Hematopoietic multipotent progenitor cell treated with erythropoietin and hydrocortisone succinate and interleukin-3 and kit ligand, for 17 days (in vitro differentiated cells): ENCODE data around the gene KCNG4.

Source experiments
- DNase-seq: peaks from one replicate; pipeline ENCODE4 v3.0.0-alpha.2; 2015; ENCODE audit warnings: low spot score

The KCNG4 gene

GRCh38 chr16:84239909-84240308 is at the start of gene KCNG4:
TSS of gene KCNG4 (minus strand) at chr16:84240012. CDS start at chr16:84237485, 2,527 bp downstream.
- no peak for DNase-seq

GRCh38 chr16:84288902-84289301 is 49.1 kb upstream of the KCNG4 start:
- DNase-seq: no peak

- DNase-seq: no peak
Measured at GRCh38 chr16:84286578-84287240, 46.9 kb upstream of the KCNG4 start.

GRCh38 chr16:84284154-84284722 is 44.4 kb upstream of the KCNG4 start:
- DNase-seq: no peak

- no peak for DNase-seq
Measured at GRCh38 chr16:84283314-84284153, 43.7 kb upstream of the KCNG4 start.

- DNase-seq: no peak
Measured at GRCh38 chr16:84282533-84282932, 42.7 kb upstream of the KCNG4 start.

GRCh38 chr16:84281074-84281473 is 41.3 kb upstream of the KCNG4 start:
- DNase-seq: no peak

- no peak for DNase-seq
Measured at GRCh38 chr16:84279881-84280280, 40.1 kb upstream of the KCNG4 start.

GRCh38 chr16:84278968-84279367 is 39.2 kb upstream of the KCNG4 start:
- DNase-seq: no peak

GRCh38 chr16:84278333-84278732 is 38.5 kb upstream of the KCNG4 start:
- no peak for DNase-seq

- peak; percentile 54 for DNase-seq
Measured at GRCh38 chr16:84277244-84277823, 37.5 kb upstream of the KCNG4 start.

- DNase-seq: no peak
Measured at GRCh38 chr16:84275585-84276151, 35.9 kb upstream of the KCNG4 start.

- no peak for DNase-seq
Measured at GRCh38 chr16:84274515-84274914, 34.7 kb upstream of the KCNG4 start.

- no peak for DNase-seq
Measured at GRCh38 chr16:84272740-84273320, 33.0 kb upstream of the KCNG4 start.

GRCh38 chr16:84271866-84272265 is 32.1 kb upstream of the KCNG4 start:
- DNase-seq: no peak

GRCh38 chr16:84271037-84271436 is 31.2 kb upstream of the KCNG4 start:
- no peak for DNase-seq

- DNase-seq: no peak
Measured at GRCh38 chr16:84270531-84270930, 30.7 kb upstream of the KCNG4 start.

GRCh38 chr16:84270071-84270470 is 30.3 kb upstream of the KCNG4 start:
- DNase-seq: no peak

- no peak for DNase-seq
Measured at GRCh38 chr16:84268291-84269040, 28.7 kb upstream of the KCNG4 start.

GRCh38 chr16:84267380-84267779 is 27.6 kb upstream of the KCNG4 start:
- DNase-seq: no peak

GRCh38 chr16:84266451-84266850 is 26.6 kb upstream of the KCNG4 start:
- DNase-seq: no peak
